HG03066 (cell line): Measurements from ENCODE around the gene CMIP.

Experiments used
- ATAC-seq: cut with Tn5 transposase; IDR thresholded peaks from one replicate; pipeline ENCODE4 v1.9.1; 2021; ENCODE audit warnings: low read depth; ENCODE audit not compliant: unreplicated experiment

Gene CMIP

GRCh38 chr16:81629034-81629802, 184.6 kb downstream of the CMIP start:
- ATAC-seq: no peak

GRCh38 chr16:81629896-81630634, 185.5 kb downstream of the CMIP start:
- ATAC-seq: no peak

- no peak for ATAC-seq
These were observed 186.0 kb downstream of the CMIP start for GRCh38 chr16:81630635-81631031.

- ATAC-seq: no peak
These were observed 188.0 kb downstream of the CMIP start for GRCh38 chr16:81632392-81633146.

- no peak for ATAC-seq
These were observed 188.6 kb downstream of the CMIP start for GRCh38 chr16:81633147-81633619.

- no peak for ATAC-seq
These were observed 189.2 kb downstream of the CMIP start for GRCh38 chr16:81633680-81634379.

- no peak for ATAC-seq
These were observed 189.9 kb downstream of the CMIP start for GRCh38 chr16:81634380-81635062.

GRCh38 chr16:81635063-81635937, 190.7 kb downstream of the CMIP start:
- no peak for ATAC-seq

- ATAC-seq: no peak
These were observed 191.8 kb downstream of the CMIP start for GRCh38 chr16:81636298-81636993.

- ATAC-seq: no peak
These were observed 193.0 kb downstream of the CMIP start for GRCh38 chr16:81637336-81638235.

GRCh38 chr16:81638286-81638945, 193.8 kb downstream of the CMIP start:
- no peak for ATAC-seq

GRCh38 chr16:81639348-81639747, 194.7 kb downstream of the CMIP start:
- ATAC-seq: no peak

- ATAC-seq: no peak
These were observed 195.5 kb downstream of the CMIP start for GRCh38 chr16:81639931-81640680.

- ATAC-seq: no peak
These were observed 196.1 kb downstream of the CMIP start for GRCh38 chr16:81640681-81641070.

- no peak for ATAC-seq
These were observed 196.9 kb downstream of the CMIP start for GRCh38 chr16:81641395-81642106.

GRCh38 chr16:81642107-81642436, 197.5 kb downstream of the CMIP start:
- ATAC-seq: no peak
